HG03442 (cell line): Measurements from ENCODE around the gene IFT52.
"Not testable (repeated sequence)": the region's sequence is repeated elsewhere in the genome, so short reads cannot be mapped to it uniquely, and the experiment has no call there.

Experiments
- ATAC-seq: cut with Tn5 transposase; IDR thresholded peaks from one replicate; pipeline ENCODE4 v1.9.1; 2021; ENCODE audit warnings: mild to moderate bottlenecking, moderate library complexity; ENCODE audit not compliant: unreplicated experiment

The IFT52 gene

GRCh38 chr20:43650997-43651525 is 60.3 kb downstream of the IFT52 start:
- ATAC-seq: no peak

- not testable (repeated sequence) for ATAC-seq
Measured at GRCh38 chr20:43651650-43652184, 61.0 kb downstream of the IFT52 start.

GRCh38 chr20:43653966-43654365 is 63.2 kb downstream of the IFT52 start:
- ATAC-seq: no peak

- not testable (repeated sequence) for ATAC-seq
Measured at GRCh38 chr20:43655176-43655575, 64.4 kb downstream of the IFT52 start.

- ATAC-seq: no peak
Measured at GRCh38 chr20:43655937-43656336, 65.2 kb downstream of the IFT52 start.

GRCh38 chr20:43658069-43658722 is 67.5 kb downstream of the IFT52 start:
- ATAC-seq: no peak

- no peak for ATAC-seq
Measured at GRCh38 chr20:43658723-43659419, 68.1 kb downstream of the IFT52 start.

- no peak for ATAC-seq
Measured at GRCh38 chr20:43662943-43663655, 72.4 kb downstream of the IFT52 start.

GRCh38 chr20:43665466-43666176 is 74.9 kb downstream of the IFT52 start:
- no peak for ATAC-seq

- ATAC-seq: peak; percentile 66
Measured at GRCh38 chr20:43666376-43667328, 75.9 kb downstream of the IFT52 start, which contains the start of gene MYBL2. TSS of gene MYBL2 (plus strand) at chr20:43667114. CDS start at chr20:43667284, 170 bp downstream.

GRCh38 chr20:43667341-43668132 is 76.8 kb downstream of the IFT52 start:
- ATAC-seq: peak; percentile 31

GRCh38 chr20:43669332-43669731 is 78.6 kb downstream of the IFT52 start:
- ATAC-seq: no peak

GRCh38 chr20:43670423-43670822 is 79.7 kb downstream of the IFT52 start:
- no peak for ATAC-seq

- ATAC-seq: no peak
Measured at GRCh38 chr20:43676368-43676767, 85.6 kb downstream of the IFT52 start.

- no peak for ATAC-seq
Measured at GRCh38 chr20:43680981-43681380, 90.2 kb downstream of the IFT52 start.

GRCh38 chr20:43681468-43681942 is 90.8 kb downstream of the IFT52 start:
- ATAC-seq: no peak

- peak; percentile 87 for ATAC-seq
Measured at GRCh38 chr20:43681991-43682410, 91.3 kb downstream of the IFT52 start.

GRCh38 chr20:43682446-43682845 is 91.7 kb downstream of the IFT52 start:
- ATAC-seq: peak; percentile 25
